Measurements from ENCODE around the gene SERPINA10. TPM values are rescaled to one million over a fixed set of nuclear protein-coding genes. Genes with fewer than 3 reads are reported as not detected.
A peak's percentile ranks its signal among the peaks of the same experiment; 100 is the strongest.

SERPINA10 gene
- total and polyA plus RNA-seq, 2 of the 13 experiments (the other 11 are each of a cell fraction or from before 2014, with no cell fraction given), result 20.1 to 20.2 TPM

- TF ChIP-seq MAZ (IDR thresholded peaks at IDR 0.05; ENCODE audit: borderline replicate concordance, low read depth, low read length) (no peak), MAZ (CRISPR knock-in tag; IDR thresholded peaks at IDR 0.05; ENCODE audit: low read depth) (no peak; the same call in 1 of the 2 replicates), ZNF784 (CRISPR knock-in tag; IDR thresholded peaks at IDR 0.05; ENCODE audit: borderline replicate concordance) (no peak), KMT2B (CRISPR knock-in tag; IDR thresholded peaks at IDR 0.05) (no peak; the same call in 1 of the 2 replicates), ZNF564 (CRISPR knock-in tag; IDR thresholded peaks at IDR 0.05) (0 out of 2 replicates have a peak, but pooled peaks have one; percentile 46), SIX4 (CRISPR knock-in tag; IDR thresholded peaks at IDR 0.05) (peak; percentile 58; the same call in 1 of the 2 replicates), ZNF33A (CRISPR knock-in tag; IDR thresholded peaks at IDR 0.05; ENCODE audit: borderline replicate concordance) (no peak; the same call in 1 of the 2 replicates), HIC2 (CRISPR knock-in tag; IDR thresholded peaks at IDR 0.05; ENCODE audit: low read depth) (peak; percentile 74), ZNF512 (CRISPR knock-in tag; IDR thresholded peaks at IDR 0.05) (no peak), SOX6 (IDR thresholded peaks at IDR 0.05) (no peak), SOX6 (CRISPR knock-in tag; IDR thresholded peaks at IDR 0.05) (peak; percentile 84), ETS1 (CRISPR knock-in tag; IDR thresholded peaks at IDR 0.05) (no peak), ZNF329 (CRISPR knock-in tag; IDR thresholded peaks at IDR 0.05; ENCODE audit: low read depth) (no peak), ZSCAN21 (CRISPR knock-in tag; IDR thresholded peaks at IDR 0.05; ENCODE audit: borderline replicate concordance) (no peak; the same call in 1 of the 2 replicates), TCF7L2 (IDR thresholded peaks at IDR 0.05; ENCODE audit: low read depth, low read length) (no peak), ZNF710 (CRISPR knock-in tag; IDR thresholded peaks at IDR 0.05; ENCODE audit: borderline replicate concordance) (peak; percentile 78; the same call in 1 of the 2 replicates), JUNB (CRISPR knock-in tag; IDR thresholded peaks at IDR 0.05; ENCODE audit: borderline replicate concordance) (no peak), ZNF598 (CRISPR knock-in tag; IDR thresholded peaks at IDR 0.05; ENCODE audit: borderline replicate concordance) (no peak), MED8 (CRISPR knock-in tag; IDR thresholded peaks at IDR 0.05; ENCODE audit: insufficient replicate concordance) (peak; percentile 69), SATB2 (CRISPR knock-in tag; IDR thresholded peaks at IDR 0.05) (no peak)
Measured at GRCh38 chr14:94292872-94293577, at the start of gene SERPINA10 (continued).

Data from HepG2 (cell line).